Measurements from ENCODE around the gene S100A1.

Gene S100A1

DNA sequence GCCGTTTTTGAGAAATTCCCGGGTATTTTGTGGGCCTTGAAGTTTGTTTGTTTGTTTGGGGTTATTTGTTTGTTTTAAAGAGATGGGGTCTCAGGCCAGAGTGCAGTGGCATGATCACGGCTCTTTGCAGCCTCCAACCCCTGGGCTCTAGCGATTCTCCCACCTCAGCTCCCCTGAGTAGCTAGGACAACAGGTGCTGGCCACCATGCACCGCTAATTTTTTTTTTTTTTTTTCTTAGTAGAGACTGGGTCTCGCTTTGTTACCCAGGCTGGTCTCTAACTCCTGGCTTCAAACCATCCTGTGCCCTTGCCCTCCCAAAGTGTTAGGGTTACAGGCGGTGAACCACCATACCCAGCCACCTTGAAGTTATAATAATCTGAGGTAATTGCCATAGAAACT lies 7.6 kb downstream of the S100A1 start:
- TF ChIP-seq, protein P1, sequence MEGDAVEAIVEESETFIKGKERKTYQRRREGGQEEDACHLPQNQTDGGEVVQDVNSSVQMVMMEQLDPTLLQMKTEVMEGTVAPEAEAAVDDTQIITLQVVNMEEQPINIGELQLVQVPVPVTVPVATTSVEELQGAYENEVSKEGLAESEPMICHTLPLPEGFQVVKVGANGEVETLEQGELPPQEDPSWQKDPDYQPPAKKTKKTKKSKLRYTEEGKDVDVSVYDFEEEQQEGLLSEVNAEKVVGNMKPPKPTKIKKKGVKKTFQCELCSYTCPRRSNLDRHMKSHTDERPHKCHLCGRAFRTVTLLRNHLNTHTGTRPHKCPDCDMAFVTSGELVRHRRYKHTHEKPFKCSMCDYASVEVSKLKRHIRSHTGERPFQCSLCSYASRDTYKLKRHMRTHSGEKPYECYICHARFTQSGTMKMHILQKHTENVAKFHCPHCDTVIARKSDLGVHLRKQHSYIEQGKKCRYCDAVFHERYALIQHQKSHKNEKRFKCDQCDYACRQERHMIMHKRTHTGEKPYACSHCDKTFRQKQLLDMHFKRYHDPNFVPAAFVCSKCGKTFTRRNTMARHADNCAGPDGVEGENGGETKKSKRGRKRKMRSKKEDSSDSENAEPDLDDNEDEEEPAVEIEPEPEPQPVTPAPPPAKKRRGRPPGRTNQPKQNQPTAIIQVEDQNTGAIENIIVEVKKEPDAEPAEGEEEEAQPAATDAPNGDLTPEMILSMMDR (IDR thresholded peaks at IDR 0.05), result no peak

DNA sequence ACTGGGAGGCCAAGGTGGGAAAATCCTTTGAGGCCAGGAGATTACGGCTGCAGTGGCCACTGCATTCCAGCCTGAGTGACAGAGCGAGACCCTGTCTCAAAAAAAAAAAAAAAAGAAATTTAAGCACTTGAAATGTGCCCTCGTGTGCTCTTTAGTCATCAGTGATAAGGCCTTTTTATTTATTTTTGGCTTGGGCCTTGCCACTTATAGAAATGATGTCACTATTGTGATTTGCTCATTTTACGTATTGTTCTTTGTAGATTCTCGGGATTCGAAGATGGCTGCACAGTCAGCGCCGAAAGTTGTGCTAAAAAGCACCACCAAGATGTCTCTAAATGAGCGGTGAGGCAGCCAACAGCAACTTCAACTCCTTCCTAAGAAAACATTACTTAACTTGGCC lies 8.1 kb downstream of the S100A1 start:
- TF ChIP-seq, protein P1 (IDR thresholded peaks at IDR 0.05), result no peak

DNA sequence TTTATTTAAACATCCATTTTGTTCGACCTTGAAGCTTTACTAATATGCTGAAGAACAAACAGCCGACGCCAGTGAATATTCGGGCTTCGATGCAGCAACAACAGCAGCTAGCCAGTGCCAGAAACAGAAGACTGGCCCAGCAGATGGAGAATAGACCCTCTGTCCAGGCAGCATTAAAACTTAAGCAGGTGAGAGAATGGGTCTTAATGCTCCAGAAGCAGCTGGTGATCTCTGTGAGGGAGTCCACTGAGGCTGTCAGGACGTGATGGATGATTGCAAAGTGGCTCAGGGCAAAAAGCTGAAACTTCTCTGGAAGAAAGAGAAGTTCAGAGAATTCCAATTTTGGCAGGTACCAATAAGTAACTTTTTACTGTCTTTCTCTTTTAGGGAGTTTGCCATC lies 10.0 kb downstream of the S100A1 start:
- TF ChIP-seq, protein P1 (IDR thresholded peaks at IDR 0.05), result no peak

DNA sequence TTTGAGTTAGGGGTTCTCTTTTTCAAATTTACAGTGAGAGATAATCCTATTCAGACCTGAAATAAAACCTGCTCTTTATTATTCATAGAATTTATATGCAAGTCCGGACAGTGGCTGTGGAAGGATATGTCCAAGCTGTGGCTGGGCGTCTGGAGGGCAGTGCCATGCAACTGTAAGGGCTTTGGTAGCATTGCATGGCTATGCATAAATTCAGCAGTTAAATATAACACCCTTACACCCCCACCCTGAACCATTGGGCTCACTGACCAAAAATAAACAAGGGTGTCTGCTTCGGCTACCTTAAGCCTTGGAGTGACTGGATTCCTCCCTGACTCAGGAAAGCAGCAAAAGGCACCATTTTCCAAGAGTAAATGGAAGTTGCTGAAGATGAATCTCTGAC lies 11.0 kb downstream of the S100A1 start:
- TF ChIP-seq, protein P1 (IDR thresholded peaks at IDR 0.05), result no peak

DNA sequence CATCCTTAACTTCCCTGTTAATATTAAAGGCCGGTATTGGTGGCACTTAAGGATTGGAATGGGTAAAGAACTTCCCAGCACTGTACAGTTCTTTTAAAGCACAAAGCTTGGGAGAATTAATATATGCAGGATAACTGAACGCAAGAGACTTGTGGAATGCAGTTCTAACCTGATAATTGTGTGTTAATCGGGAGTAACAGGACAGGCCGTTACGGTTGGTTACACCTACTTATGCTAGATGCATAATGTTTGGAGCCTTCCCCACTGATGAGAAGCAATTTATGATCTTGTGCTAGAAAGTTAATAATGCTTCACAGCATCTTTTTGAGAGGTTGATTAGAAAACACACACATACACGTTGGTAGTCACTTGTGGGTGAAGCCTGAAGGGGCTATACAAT lies 12.6 kb downstream of the S100A1 start:
- TF ChIP-seq, protein P1 (IDR thresholded peaks at IDR 0.05), result no peak

DNA sequence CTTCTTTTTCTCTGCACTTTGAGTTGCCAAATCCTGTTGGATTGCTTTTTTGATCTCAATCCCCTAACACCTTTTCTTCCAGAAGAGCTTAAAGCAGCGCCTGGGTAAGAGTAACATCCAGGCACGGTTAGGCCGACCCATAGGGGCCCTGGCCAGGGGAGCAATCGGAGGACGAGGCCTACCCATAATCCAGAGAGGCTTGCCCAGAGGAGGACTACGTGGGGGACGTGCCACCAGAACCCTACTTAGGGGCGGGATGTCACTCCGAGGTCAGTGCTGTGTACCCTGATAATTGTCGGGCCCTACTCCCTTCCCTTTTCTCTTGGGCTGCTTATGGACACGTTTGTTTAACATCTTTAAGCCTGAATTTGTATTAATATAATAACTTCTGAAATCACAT lies 13.9 kb downstream of the S100A1 start:
- TF ChIP-seq, protein P1 (IDR thresholded peaks at IDR 0.05), result no peak

DNA sequence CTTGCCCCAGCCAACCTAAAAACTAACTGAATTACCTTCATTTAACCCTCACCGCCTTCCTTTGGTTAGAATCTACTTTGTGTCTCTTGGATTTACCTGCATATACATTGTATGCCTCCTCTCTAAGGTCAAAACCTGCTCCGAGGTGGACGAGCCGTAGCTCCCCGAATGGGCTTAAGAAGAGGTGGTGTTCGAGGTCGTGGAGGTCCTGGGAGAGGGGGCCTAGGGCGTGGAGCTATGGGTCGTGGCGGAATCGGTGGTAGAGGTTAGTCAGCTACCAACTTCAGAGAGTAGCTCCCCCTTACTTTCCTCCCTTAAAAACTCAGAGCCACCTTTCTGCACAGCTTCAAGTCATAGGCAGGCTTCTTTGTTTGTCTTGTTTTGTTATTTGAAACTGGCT lies 14.9 kb downstream of the S100A1 start:
- TF ChIP-seq, protein P1 (IDR thresholded peaks at IDR 0.05), result no peak

DNA sequence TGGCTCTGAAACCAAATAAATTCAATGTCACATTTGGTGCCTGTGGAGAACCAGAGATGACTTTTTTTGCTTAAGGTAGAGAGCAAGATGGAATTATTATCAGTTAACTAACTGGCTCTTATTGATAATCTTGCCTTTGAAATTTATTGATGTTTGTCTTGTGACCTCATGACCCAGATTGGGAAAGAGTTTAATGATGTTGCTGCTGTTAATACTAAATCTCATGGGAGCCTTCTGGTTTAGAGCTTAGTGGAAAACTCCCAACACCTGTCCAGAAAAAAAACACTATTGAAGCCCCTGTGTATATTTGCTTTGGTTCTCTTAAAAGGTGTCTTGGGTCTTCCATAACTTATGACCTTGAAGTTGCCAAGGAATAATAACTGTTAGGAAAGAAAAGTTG lies 15.6 kb downstream of the S100A1 start:
- TF ChIP-seq, protein P1 (IDR thresholded peaks at IDR 0.05), result no peak
